NB4 (cell line): ENCODE measurements around the gene B3GLCT.

Experiments used
- CTCF ChIP-seq: IDR thresholded peaks from one replicate; pipeline ENCODE4 v1.5.1; 2012; ENCODE audit warnings: low read depth, low read length
- MYC ChIP-seq: IDR thresholded peaks from 2 replicates; pipeline ENCODE4 v1.6.1; 2011; ENCODE audit warnings: low read depth, low read length
- POLR2A ChIP-seq: IDR thresholded peaks from 2 replicates; pipeline ENCODE4 v1.6.1; 2011; ENCODE audit warnings: mild to moderate bottlenecking; ENCODE audit not compliant: insufficient read length; ENCODE audit errors: extremely low read depth
- TF ChIP-seq, protein P1 (sequence below): IDR thresholded peaks from 2 replicates; pipeline ENCODE4 v1.6.1; 2011; ENCODE audit warnings: low read depth, low read length

- TF ChIP-seq CTCF = no peak
- no peak for TF ChIP-seq POLR2A
- TF ChIP-seq, protein P1, sequence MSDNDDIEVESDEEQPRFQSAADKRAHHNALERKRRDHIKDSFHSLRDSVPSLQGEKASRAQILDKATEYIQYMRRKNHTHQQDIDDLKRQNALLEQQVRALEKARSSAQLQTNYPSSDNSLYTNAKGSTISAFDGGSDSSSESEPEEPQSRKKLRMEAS = no peak
- no peak for TF ChIP-seq MYC
These were observed 33.2 kb upstream of the B3GLCT start for GRCh38 chr13:31166591-31166990.
